ENCODE results near the gene PTPN14.

Gene PTPN14

GRCh38 chr1:214549604-214550003, 1.8 kb downstream of the PTPN14 start:
- Histone ChIP-seq H3K4me1 (ENCODE audit: control insufficient read depth, insufficient read depth, low read length, unreplicated experiment) (peaks cover 50% of the 10 kb centered on the region), H3K4me3 (ENCODE audit: low read depth, low read length) (peak overlapping the region; percentile 84)

GRCh38 chr1:214548988-214549387, 2.4 kb downstream of the PTPN14 start:
- H3K36me3 ChIP-seq (ENCODE audit: insufficient read depth, low read length), result 0 out of 2 replicates have a peak, but pooled peaks cover 2% of the 10 kb centered on the region
- H3K27ac ChIP-seq (ENCODE audit: low read depth, low read length), result peak overlapping the region; percentile 30; the same call in 1 of the 2 replicates
- no peak overlapping the region for H2AFZ ChIP-seq (ENCODE audit: low read length, unreplicated experiment)
- H3K79me2 ChIP-seq (ENCODE audit: control insufficient read depth, insufficient read depth, low read length, unreplicated experiment), result peaks cover 76% of the 10 kb centered on the region
- H3K4me1 ChIP-seq (ENCODE audit: control insufficient read depth, insufficient read depth, low read length, unreplicated experiment), result peaks cover 50% of the 10 kb centered on the region
- peak overlapping the region; percentile 84 for H3K4me3 ChIP-seq (ENCODE audit: low read depth, low read length)
- H3K27me3 ChIP-seq (ENCODE audit: insufficient read depth, low read length), result no peaks in the 10 kb centered on the region

More at GRCh38 chr1:214549604-214550003, 1.8 kb downstream of the PTPN14 start:
- 0 out of 2 replicates have a peak overlapping the region, but pooled peaks have one; percentile 3 for H3K27ac ChIP-seq (ENCODE audit: low read depth, low read length)
- peaks cover 69% of the 10 kb centered on the region for H3K79me2 ChIP-seq (ENCODE audit: control insufficient read depth, insufficient read depth, low read length, unreplicated experiment)
- no peaks in the 10 kb centered on the region for H3K27me3 ChIP-seq (ENCODE audit: insufficient read depth, low read length)
- no peak overlapping the region for H2AFZ ChIP-seq (ENCODE audit: low read length, unreplicated experiment)
- 0 out of 2 replicates have a peak, but pooled peaks cover 2% of the 10 kb centered on the region for H3K36me3 ChIP-seq (ENCODE audit: insufficient read depth, low read length)

GRCh38 chr1:214548271-214548670, 3.1 kb downstream of the PTPN14 start:
- Histone ChIP-seq H3K36me3 (ENCODE audit: insufficient read depth, low read length) (0 out of 2 replicates have a peak, but pooled peaks cover 2% of the 10 kb centered on the region), H3K27me3 (ENCODE audit: insufficient read depth, low read length) (no peaks in the 10 kb centered on the region), H3K79me2 (ENCODE audit: control insufficient read depth, insufficient read depth, low read length, unreplicated experiment) (peaks cover 83% of the 10 kb centered on the region), H2AFZ (ENCODE audit: low read length, unreplicated experiment) (no peak overlapping the region), H3K4me3 (ENCODE audit: low read depth, low read length) (peak overlapping the region; percentile 84), H3K4me1 (ENCODE audit: control insufficient read depth, insufficient read depth, low read length, unreplicated experiment) (peaks cover 45% of the 10 kb centered on the region), H3K27ac (ENCODE audit: low read depth, low read length) (no peak overlapping the region)

- Histone ChIP-seq H2AFZ (ENCODE audit: low read length, unreplicated experiment) (no peak overlapping the region), H3K4me1 (ENCODE audit: control insufficient read depth, insufficient read depth, low read length, unreplicated experiment) (peaks cover 43% of the 10 kb centered on the region), H3K27ac (ENCODE audit: low read depth, low read length) (peak overlapping the region; percentile 15), H3K4me3 (ENCODE audit: low read depth, low read length) (peak overlapping the region; percentile 84), H3K27me3 (ENCODE audit: insufficient read depth, low read length) (no peaks in the 10 kb centered on the region), H3K36me3 (ENCODE audit: insufficient read depth, low read length) (0 out of 2 replicates have a peak, but pooled peaks cover 2% of the 10 kb centered on the region), H3K79me2 (ENCODE audit: control insufficient read depth, insufficient read depth, low read length, unreplicated experiment) (peaks cover 88% of the 10 kb centered on the region)
These were observed 3.7 kb downstream of the PTPN14 start for GRCh38 chr1:214547747-214548146.

- Histone ChIP-seq H3K4me1 (ENCODE audit: control insufficient read depth, insufficient read depth, low read length, unreplicated experiment) (peaks cover 44% of the 10 kb centered on the region), H3K36me3 (ENCODE audit: insufficient read depth, low read length) (0 out of 2 replicates have a peak, but pooled peaks cover 2% of the 10 kb centered on the region), H2AFZ (ENCODE audit: low read length, unreplicated experiment) (no peak overlapping the region), H3K27ac (ENCODE audit: low read depth, low read length) (peak overlapping the region; percentile 40), H3K27me3 (ENCODE audit: insufficient read depth, low read length) (no peaks in the 10 kb centered on the region), H3K79me2 (ENCODE audit: control insufficient read depth, insufficient read depth, low read length, unreplicated experiment) (peaks cover 95% of the 10 kb centered on the region), H3K4me3 (ENCODE audit: low read depth, low read length) (peak overlapping the region; percentile 84)
These were observed 4.3 kb downstream of the PTPN14 start for GRCh38 chr1:214546886-214547641.

- Histone ChIP-seq H3K79me2 (ENCODE audit: control insufficient read depth, insufficient read depth, low read length, unreplicated experiment) (peaks cover 100% of the 10 kb centered on the region), H3K4me1 (ENCODE audit: control insufficient read depth, insufficient read depth, low read length, unreplicated experiment) (peaks cover 49% of the 10 kb centered on the region), H3K4me3 (ENCODE audit: low read depth, low read length) (no peak overlapping the region), H3K27ac (ENCODE audit: low read depth, low read length) (no peak overlapping the region; the same call in 1 of the 2 replicates), H2AFZ (ENCODE audit: low read length, unreplicated experiment) (no peak overlapping the region), H3K36me3 (ENCODE audit: insufficient read depth, low read length) (0 out of 2 replicates have a peak, but pooled peaks cover 2% of the 10 kb centered on the region), H3K27me3 (ENCODE audit: insufficient read depth, low read length) (no peaks in the 10 kb centered on the region)
These were observed 5.3 kb downstream of the PTPN14 start for GRCh38 chr1:214546084-214546483.

GRCh38 chr1:214545293-214545692, 6.1 kb downstream of the PTPN14 start:
- Histone ChIP-seq H3K27me3 (ENCODE audit: insufficient read depth, low read length) (no peaks in the 10 kb centered on the region), H3K4me3 (ENCODE audit: low read depth, low read length) (no peak overlapping the region), H2AFZ (ENCODE audit: low read length, unreplicated experiment) (no peak overlapping the region), H3K27ac (ENCODE audit: low read depth, low read length) (no peak overlapping the region), H3K79me2 (ENCODE audit: control insufficient read depth, insufficient read depth, low read length, unreplicated experiment) (peaks cover 100% of the 10 kb centered on the region), H3K36me3 (ENCODE audit: insufficient read depth, low read length) (0 out of 2 replicates have a peak, but pooled peaks cover 2% of the 10 kb centered on the region), H3K4me1 (ENCODE audit: control insufficient read depth, insufficient read depth, low read length, unreplicated experiment) (peaks cover 56% of the 10 kb centered on the region)

GRCh38 chr1:214544791-214545190, 6.6 kb downstream of the PTPN14 start:
- Histone ChIP-seq H3K27me3 (ENCODE audit: insufficient read depth, low read length) (no peaks in the 10 kb centered on the region), H3K36me3 (ENCODE audit: insufficient read depth, low read length) (0 out of 2 replicates have a peak, but pooled peaks cover 2% of the 10 kb centered on the region), H3K4me3 (ENCODE audit: low read depth, low read length) (no peak overlapping the region), H2AFZ (ENCODE audit: low read length, unreplicated experiment) (no peak overlapping the region), H3K27ac (ENCODE audit: low read depth, low read length) (no peak overlapping the region), H3K4me1 (ENCODE audit: control insufficient read depth, insufficient read depth, low read length, unreplicated experiment) (peaks cover 60% of the 10 kb centered on the region), H3K79me2 (ENCODE audit: control insufficient read depth, insufficient read depth, low read length, unreplicated experiment) (peaks cover 98% of the 10 kb centered on the region)

- Histone ChIP-seq H3K4me3 (ENCODE audit: low read depth, low read length) (no peak overlapping the region), H3K79me2 (ENCODE audit: control insufficient read depth, insufficient read depth, low read length, unreplicated experiment) (peaks cover 98% of the 10 kb centered on the region), H3K4me1 (ENCODE audit: control insufficient read depth, insufficient read depth, low read length, unreplicated experiment) (peaks cover 46% of the 10 kb centered on the region), H3K27me3 (ENCODE audit: insufficient read depth, low read length) (no peaks in the 10 kb centered on the region), H2AFZ (ENCODE audit: low read length, unreplicated experiment) (no peak overlapping the region), H3K36me3 (ENCODE audit: insufficient read depth, low read length) (0 out of 2 replicates have a peak, but pooled peaks cover 2% of the 10 kb centered on the region), H3K27ac (ENCODE audit: low read depth, low read length) (no peak overlapping the region)
These were observed 8.9 kb downstream of the PTPN14 start for GRCh38 chr1:214542275-214543199.

- Histone ChIP-seq H3K27me3 (ENCODE audit: insufficient read depth, low read length) (no peaks in the 10 kb centered on the region), H3K4me1 (ENCODE audit: control insufficient read depth, insufficient read depth, low read length, unreplicated experiment) (peaks cover 45% of the 10 kb centered on the region), H3K4me3 (ENCODE audit: low read depth, low read length) (no peak overlapping the region), H3K36me3 (ENCODE audit: insufficient read depth, low read length) (0 out of 2 replicates have a peak, but pooled peaks cover 2% of the 10 kb centered on the region), H2AFZ (ENCODE audit: low read length, unreplicated experiment) (no peak overlapping the region), H3K27ac (ENCODE audit: low read depth, low read length) (no peak overlapping the region), H3K79me2 (ENCODE audit: control insufficient read depth, insufficient read depth, low read length, unreplicated experiment) (peaks cover 98% of the 10 kb centered on the region)
These were observed 9.7 kb downstream of the PTPN14 start for GRCh38 chr1:214541693-214542092.

All from ACC112 (cell line).